HG02970 (cell line): ENCODE results near the gene LTC4S.
"Not testable (repeated sequence)": the region's sequence is repeated elsewhere in the genome, so short reads cannot be mapped to it uniquely, and the experiment has no call there.

Experiments used
- ATAC-seq: cut with Tn5 transposase; IDR thresholded peaks from one replicate; pipeline ENCODE4 v1.9.1; 2021; ENCODE audit warnings: mild to moderate bottlenecking, moderate library complexity, moderate number of reproducible peaks; ENCODE audit not compliant: unreplicated experiment, low FRiP score

Gene LTC4S

GRCh38 chr5:179768326-179769085 is 25.3 kb upstream of the LTC4S start:
- no peak for ATAC-seq

GRCh38 chr5:179769271-179769670 is 24.5 kb upstream of the LTC4S start:
- no peak for ATAC-seq

- no peak for ATAC-seq
These were observed 24.0 kb upstream of the LTC4S start for GRCh38 chr5:179769796-179770195.

- no peak for ATAC-seq
These were observed 22.4 kb upstream of the LTC4S start for GRCh38 chr5:179771311-179771895.

GRCh38 chr5:179772351-179772750 is 21.4 kb upstream of the LTC4S start:
- no peak for ATAC-seq

GRCh38 chr5:179773686-179774040 is 20.1 kb upstream of the LTC4S start:
- no peak for ATAC-seq

- ATAC-seq: no peak
These were observed 19.3 kb upstream of the LTC4S start for GRCh38 chr5:179774442-179774841.

- no peak for ATAC-seq
These were observed 17.3 kb upstream of the LTC4S start for GRCh38 chr5:179776411-179776938.

- ATAC-seq: no peak
These were observed 16.3 kb upstream of the LTC4S start for GRCh38 chr5:179777456-179777855.

GRCh38 chr5:179777909-179778308 is 15.9 kb upstream of the LTC4S start:
- no peak for ATAC-seq

- no peak for ATAC-seq
These were observed 15.2 kb upstream of the LTC4S start for GRCh38 chr5:179778591-179778990.

GRCh38 chr5:179779826-179780225 is 14.0 kb upstream of the LTC4S start:
- ATAC-seq: no peak

- no peak for ATAC-seq
These were observed 13.4 kb upstream of the LTC4S start for GRCh38 chr5:179780362-179780761.

GRCh38 chr5:179781846-179782245 is 11.9 kb upstream of the LTC4S start:
- no peak for ATAC-seq

- no peak for ATAC-seq
These were observed 10.7 kb upstream of the LTC4S start for GRCh38 chr5:179783128-179783527.

GRCh38 chr5:179786861-179787260 is 6.9 kb upstream of the LTC4S start:
- no peak for ATAC-seq

GRCh38 chr5:179788193-179788854 is 5.5 kb upstream of the LTC4S start:
- ATAC-seq: no peak

- not testable (repeated sequence) for ATAC-seq
These were observed 4.5 kb upstream of the LTC4S start for GRCh38 chr5:179789278-179789677.

- no peak for ATAC-seq
These were observed 1.7 kb upstream of the LTC4S start for GRCh38 chr5:179791881-179792611.

GRCh38 chr5:179792612-179793467 is 946 bp upstream of the LTC4S start:
- ATAC-seq: no peak
